ENCODE data around the gene PARP12.

Gene PARP12

DNA sequence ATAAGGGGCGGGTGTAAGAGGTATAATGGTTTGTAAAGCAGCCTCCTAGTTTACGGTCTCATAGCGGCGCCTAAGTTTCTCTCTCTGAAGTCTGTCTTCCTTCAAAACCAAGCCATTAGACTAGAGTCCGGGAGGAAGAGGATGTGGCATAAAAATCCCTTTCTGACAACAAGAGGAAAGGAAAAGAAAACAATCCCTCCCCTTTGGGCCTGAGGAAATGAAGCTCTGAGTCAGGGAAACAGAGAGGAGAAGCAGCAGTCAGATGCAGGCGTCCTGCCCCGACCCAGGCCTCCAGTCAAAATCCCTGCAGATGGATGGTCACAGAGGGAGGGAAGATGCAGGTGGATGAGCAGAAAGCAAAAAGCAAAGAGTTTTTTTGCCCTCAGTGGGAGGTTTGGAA, 23.7 kb downstream of the PARP12 start:
- no peak for ATAC-seq
- TF ChIP-seq ISL1 (CRISPR knock-in tag; IDR thresholded peaks at IDR 0.05) (no peak), OSR1 (CRISPR knock-in tag; IDR thresholded peaks at IDR 0.05) (no peak)

DNA sequence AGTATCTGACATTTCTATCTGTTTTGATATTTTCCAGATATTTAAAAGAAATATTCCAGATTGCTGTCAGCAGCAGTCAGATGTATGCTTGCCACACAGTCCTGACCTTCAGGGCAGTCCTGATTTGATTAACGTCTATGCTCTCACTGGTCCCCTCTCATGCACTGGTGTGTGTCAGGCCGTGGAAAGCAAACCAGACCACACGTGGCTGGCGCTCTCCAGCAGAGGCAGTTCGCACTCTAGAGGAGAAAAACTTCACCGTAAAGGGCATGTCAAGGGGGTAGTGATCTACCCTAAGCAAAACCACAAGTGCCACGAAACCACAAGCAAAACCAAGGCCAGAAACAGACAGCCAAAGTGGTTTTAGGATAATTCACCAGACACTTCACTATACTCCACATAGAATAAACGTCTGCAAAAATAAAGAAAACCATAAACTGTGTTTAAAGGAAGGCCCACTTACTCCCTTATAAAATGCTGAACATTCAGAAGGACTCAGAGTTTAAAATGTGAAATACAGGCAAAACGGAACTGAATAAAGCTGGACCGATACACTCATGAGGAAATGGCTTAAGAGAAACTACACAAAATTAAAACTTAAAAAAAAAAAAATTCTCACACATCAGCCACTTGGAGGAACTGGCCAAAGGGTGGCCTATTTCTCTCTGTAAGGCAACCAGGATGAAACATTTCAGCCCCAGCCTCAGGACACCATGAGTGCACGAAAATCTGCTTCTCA, 26.4 kb downstream of the PARP12 start:
- TF ChIP-seq, protein P1, sequence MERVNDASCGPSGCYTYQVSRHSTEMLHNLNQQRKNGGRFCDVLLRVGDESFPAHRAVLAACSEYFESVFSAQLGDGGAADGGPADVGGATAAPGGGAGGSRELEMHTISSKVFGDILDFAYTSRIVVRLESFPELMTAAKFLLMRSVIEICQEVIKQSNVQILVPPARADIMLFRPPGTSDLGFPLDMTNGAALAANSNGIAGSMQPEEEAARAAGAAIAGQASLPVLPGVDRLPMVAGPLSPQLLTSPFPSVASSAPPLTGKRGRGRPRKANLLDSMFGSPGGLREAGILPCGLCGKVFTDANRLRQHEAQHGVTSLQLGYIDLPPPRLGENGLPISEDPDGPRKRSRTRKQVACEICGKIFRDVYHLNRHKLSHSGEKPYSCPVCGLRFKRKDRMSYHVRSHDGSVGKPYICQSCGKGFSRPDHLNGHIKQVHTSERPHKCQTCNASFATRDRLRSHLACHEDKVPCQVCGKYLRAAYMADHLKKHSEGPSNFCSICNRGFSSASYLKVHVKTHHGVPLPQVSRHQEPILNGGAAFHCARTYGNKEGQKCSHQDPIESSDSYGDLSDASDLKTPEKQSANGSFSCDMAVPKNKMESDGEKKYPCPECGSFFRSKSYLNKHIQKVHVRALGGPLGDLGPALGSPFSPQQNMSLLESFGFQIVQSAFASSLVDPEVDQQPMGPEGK (CRISPR knock-in tag; IDR thresholded peaks at IDR 0.05; ENCODE audit: borderline replicate concordance), result no peak
- TF ChIP-seq OSR1 (CRISPR knock-in tag; IDR thresholded peaks at IDR 0.05) (no peak), BACH2 (CRISPR knock-in tag; IDR thresholded peaks at IDR 0.05; ENCODE audit: borderline replicate concordance) (no peak), ZNF8 (CRISPR knock-in tag; IDR thresholded peaks at IDR 0.05) (peak; percentile 51; the same call in 1 of the 2 replicates), ARNTL (CRISPR knock-in tag; IDR thresholded peaks at IDR 0.05; ENCODE audit: borderline replicate concordance, low read depth) (peak; percentile 73; the same call in 1 of the 2 replicates), GLIS3 (CRISPR knock-in tag; IDR thresholded peaks at IDR 0.05) (peak; percentile 54; the same call in 1 of the 2 replicates), PPARA (CRISPR knock-in tag; IDR thresholded peaks at IDR 0.05; ENCODE audit: borderline replicate concordance) (peak; percentile 1; the same call in 1 of the 2 replicates), ZNF565 (CRISPR knock-in tag; conservative IDR thresholded peaks at IDR 0.05; ENCODE audit: low read depth) (peak; percentile 75; the same call in 1 of the 2 replicates), ZNF70 (CRISPR knock-in tag; IDR thresholded peaks at IDR 0.05) (peak; percentile 50; the same call in 1 of the 2 replicates), RARB (CRISPR knock-in tag; IDR thresholded peaks at IDR 0.05) (no peak), ZC3H10 (CRISPR knock-in tag; IDR thresholded peaks at IDR 0.05) (no peak), SNAI2 (CRISPR knock-in tag; IDR thresholded peaks at IDR 0.05) (peak; percentile 86; the same call in 1 of the 2 replicates), ESRRG (CRISPR knock-in tag; IDR thresholded peaks at IDR 0.05) (no peak), ZFP3 (CRISPR knock-in tag; IDR thresholded peaks at IDR 0.05) (peak; percentile 69; the same call in 1 of the 2 replicates), TCF4 (CRISPR knock-in tag; IDR thresholded peaks at IDR 0.05; ENCODE audit: borderline replicate concordance) (peak; percentile 98), ZFP30 (CRISPR knock-in tag; IDR thresholded peaks at IDR 0.05) (peak; percentile 44; the same call in 1 of the 2 replicates), CSDC2 (CRISPR knock-in tag; IDR thresholded peaks at IDR 0.05) (peak; percentile 87; the same call in 1 of the 2 replicates), ISL1 (CRISPR knock-in tag; IDR thresholded peaks at IDR 0.05) (peak; percentile 81), TOX (CRISPR knock-in tag; IDR thresholded peaks at IDR 0.05; ENCODE audit: borderline replicate concordance) (peak; percentile 47; the same call in 1 of the 2 replicates)
- TF ChIP-seq, protein P2, sequence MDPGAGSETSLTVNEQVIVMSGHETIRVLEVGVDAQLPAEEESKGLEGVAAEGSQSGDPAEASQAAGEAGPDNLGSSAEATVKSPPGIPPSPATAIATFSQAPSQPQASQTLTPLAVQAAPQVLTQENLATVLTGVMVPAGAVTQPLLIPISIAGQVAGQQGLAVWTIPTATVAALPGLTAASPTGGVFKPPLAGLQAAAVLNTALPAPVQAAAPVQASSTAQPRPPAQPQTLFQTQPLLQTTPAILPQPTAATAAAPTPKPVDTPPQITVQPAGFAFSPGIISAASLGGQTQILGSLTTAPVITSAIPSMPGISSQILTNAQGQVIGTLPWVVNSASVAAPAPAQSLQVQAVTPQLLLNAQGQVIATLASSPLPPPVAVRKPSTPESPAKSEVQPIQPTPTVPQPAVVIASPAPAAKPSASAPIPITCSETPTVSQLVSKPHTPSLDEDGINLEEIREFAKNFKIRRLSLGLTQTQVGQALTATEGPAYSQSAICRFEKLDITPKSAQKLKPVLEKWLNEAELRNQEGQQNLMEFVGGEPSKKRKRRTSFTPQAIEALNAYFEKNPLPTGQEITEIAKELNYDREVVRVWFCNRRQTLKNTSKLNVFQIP (CRISPR knock-in tag; IDR thresholded peaks at IDR 0.05; ENCODE audit: borderline replicate concordance, low read depth), result no peak
- TF ChIP-seq, protein P3, sequence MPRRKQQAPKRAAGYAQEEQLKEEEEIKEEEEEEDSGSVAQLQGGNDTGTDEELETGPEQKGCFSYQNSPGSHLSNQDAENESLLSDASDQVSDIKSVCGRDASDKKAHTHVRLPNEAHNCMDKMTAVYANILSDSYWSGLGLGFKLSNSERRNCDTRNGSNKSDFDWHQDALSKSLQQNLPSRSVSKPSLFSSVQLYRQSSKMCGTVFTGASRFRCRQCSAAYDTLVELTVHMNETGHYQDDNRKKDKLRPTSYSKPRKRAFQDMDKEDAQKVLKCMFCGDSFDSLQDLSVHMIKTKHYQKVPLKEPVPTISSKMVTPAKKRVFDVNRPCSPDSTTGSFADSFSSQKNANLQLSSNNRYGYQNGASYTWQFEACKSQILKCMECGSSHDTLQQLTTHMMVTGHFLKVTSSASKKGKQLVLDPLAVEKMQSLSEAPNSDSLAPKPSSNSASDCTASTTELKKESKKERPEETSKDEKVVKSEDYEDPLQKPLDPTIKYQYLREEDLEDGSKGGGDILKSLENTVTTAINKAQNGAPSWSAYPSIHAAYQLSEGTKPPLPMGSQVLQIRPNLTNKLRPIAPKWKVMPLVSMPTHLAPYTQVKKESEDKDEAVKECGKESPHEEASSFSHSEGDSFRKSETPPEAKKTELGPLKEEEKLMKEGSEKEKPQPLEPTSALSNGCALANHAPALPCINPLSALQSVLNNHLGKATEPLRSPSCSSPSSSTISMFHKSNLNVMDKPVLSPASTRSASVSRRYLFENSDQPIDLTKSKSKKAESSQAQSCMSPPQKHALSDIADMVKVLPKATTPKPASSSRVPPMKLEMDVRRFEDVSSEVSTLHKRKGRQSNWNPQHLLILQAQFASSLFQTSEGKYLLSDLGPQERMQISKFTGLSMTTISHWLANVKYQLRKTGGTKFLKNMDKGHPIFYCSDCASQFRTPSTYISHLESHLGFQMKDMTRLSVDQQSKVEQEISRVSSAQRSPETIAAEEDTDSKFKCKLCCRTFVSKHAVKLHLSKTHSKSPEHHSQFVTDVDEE (CRISPR knock-in tag; IDR thresholded peaks at IDR 0.05), result peak; percentile 98
- TF ChIP-seq, protein P4, sequence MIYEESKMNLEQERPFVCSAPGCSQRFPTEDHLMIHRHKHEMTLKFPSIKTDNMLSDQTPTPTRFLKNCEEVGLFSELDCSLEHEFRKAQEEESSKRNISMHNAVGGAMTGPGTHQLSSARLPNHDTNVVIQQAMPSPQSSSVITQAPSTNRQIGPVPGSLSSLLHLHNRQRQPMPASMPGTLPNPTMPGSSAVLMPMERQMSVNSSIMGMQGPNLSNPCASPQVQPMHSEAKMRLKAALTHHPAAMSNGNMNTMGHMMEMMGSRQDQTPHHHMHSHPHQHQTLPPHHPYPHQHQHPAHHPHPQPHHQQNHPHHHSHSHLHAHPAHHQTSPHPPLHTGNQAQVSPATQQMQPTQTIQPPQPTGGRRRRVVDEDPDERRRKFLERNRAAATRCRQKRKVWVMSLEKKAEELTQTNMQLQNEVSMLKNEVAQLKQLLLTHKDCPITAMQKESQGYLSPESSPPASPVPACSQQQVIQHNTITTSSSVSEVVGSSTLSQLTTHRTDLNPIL (CRISPR knock-in tag; IDR thresholded peaks at IDR 0.05; ENCODE audit: low read depth), result peak; percentile 35; the same call in 1 of the 2 replicates
- TF ChIP-seq, protein P5, sequence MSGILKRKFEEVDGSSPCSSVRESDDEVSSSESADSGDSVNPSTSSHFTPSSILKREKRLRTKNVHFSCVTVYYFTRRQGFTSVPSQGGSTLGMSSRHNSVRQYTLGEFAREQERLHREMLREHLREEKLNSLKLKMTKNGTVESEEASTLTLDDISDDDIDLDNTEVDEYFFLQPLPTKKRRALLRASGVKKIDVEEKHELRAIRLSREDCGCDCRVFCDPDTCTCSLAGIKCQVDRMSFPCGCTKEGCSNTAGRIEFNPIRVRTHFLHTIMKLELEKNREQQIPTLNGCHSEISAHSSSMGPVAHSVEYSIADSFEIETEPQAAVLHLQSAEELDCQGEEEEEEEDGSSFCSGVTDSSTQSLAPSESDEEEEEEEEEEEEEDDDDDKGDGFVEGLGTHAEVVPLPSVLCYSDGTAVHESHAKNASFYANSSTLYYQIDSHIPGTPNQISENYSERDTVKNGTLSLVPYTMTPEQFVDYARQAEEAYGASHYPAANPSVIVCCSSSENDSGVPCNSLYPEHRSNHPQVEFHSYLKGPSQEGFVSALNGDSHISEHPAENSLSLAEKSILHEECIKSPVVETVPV (CRISPR knock-in tag; IDR thresholded peaks at IDR 0.05), result 0 out of 2 replicates have a peak, but pooled peaks have one; percentile 47
- ATAC-seq, result peak; percentile 90
